Spleen (tissue), 7 donors: ENCODE data around the gene ALG12.

Experiments used
- CTCF ChIP-seq, 11 experiments: fragments of 200-600 bp in 7 of 11; fragments of 450-650 bp in 4 of 11; sonication (generic) in 4 of 11; IDR thresholded peaks in 8 of 11; conservative IDR thresholded peaks in 3 of 11; 1 replicate in 7 of 11; 2 replicates in 4 of 11; pipeline versions ENCODE4 v1.4.0 to v1.8.0; 2016 to 2021; ENCODE audit warnings: antibody characterized with exemption in 11 of 11, inconsistent platforms in 4 of 11, mild to moderate bottlenecking in 1 of 11
- POLR2A ChIP-seq, 3 donors: fragments of 450-650 bp; IDR thresholded peaks; one replicate each; pipeline ENCODE4 v1.5.1; 2017; ENCODE audit warnings: antibody characterized with exemption in 3 of 3, mild to moderate bottlenecking in 1 of 3
- donor health status: DM: no; HTN: no; CAD: no; lungs with moderate emphysema.
- donor health status: DM: no; HTN: no; CAD: no.
- donor health status: DM: no; HTN: no; CAD: no.

- no peak for TF ChIP-seq CTCF (IDR thresholded peaks at IDR 0.05 in 8 of 11, conservative IDR thresholded peaks at IDR 0.05 in 3 of 11)
- TF ChIP-seq POLR2A (IDR thresholded peaks at IDR 0.05) = no peak
These were observed 10.4 kb downstream of the ALG12 start for GRCh38 chr22:49907807-49908206.
